Adrenal gland (tissue), 12 donors: Measurements from ENCODE around the gene ACER3. TPM values are rescaled to one million over a fixed set of nuclear protein-coding genes. Genes with fewer than 3 reads are reported as not detected.

Source experiments
- DNase-seq, 7 donors: peaks; one replicate each; pipeline ENCODE4 v3.0.0-alpha.2; 2019 to 2020
- H3K27ac ChIP-seq, 5 donors: fragments of 200-600 bp; sonication (generic) in 4 of 5; 1 replicate in 3 of 5; 2 replicates in 2 of 5; pipeline versions ENCODE4 v1.5.1 to v1.8.0; 2016 to 2020; ENCODE audit warnings: mild to moderate bottlenecking in 1 of 5
- H3K27me3 ChIP-seq: fragments of 200-600 bp; 2 replicates; pipeline ENCODE4 v1.8.0; 2021
- H3K36me3 ChIP-seq, 2 donors: fragments of 200-600 bp; replicated peaks in 1 of 2; 1 replicate in 1 of 2; 2 replicates in 1 of 2; pipeline versions ENCODE4 v1.5.1 to v1.8.0; 2018 to 2022
- H3K4me1 ChIP-seq, 2 donors: fragments of 200-600 bp; replicated peaks in 1 of 2; 1 replicate in 1 of 2; 2 replicates in 1 of 2; pipeline versions ENCODE4 v1.5.1 to v1.8.0; 2018 to 2021
- H3K4me3 ChIP-seq, 4 donors: fragments of 200-600 bp; sonication (generic) in 3 of 4; one replicate each; pipeline ENCODE4 v1.5.1; 2016 to 2018
- H3K9me3 ChIP-seq, 3 donors: fragments of 200-600 bp; sonication (generic) in 1 of 3; replicated peaks in 1 of 3; 1 replicate in 2 of 3; 2 replicates in 1 of 3; pipeline versions ENCODE4 v1.5.1 to v1.8.0; 2016 to 2021
- CTCF ChIP-seq, 6 experiments: fragments of 450-650 bp in 4 of 6; fragments of 200-600 bp in 2 of 6; sonication (generic) in 1 of 6; IDR thresholded peaks; 1 replicate in 5 of 6; 2 replicates in 1 of 6; pipeline versions ENCODE4 v1.5.1 to v1.8.0; 2016 to 2021; ENCODE audit warnings: antibody characterized with exemption in 6 of 6, mild to moderate bottlenecking in 2 of 6, moderate library complexity in 1 of 6
- POLR2A ChIP-seq, 2 donors: fragments of 450-650 bp; IDR thresholded peaks; one replicate each; pipeline ENCODE4 v1.6.1; 2017; ENCODE audit warnings: antibody characterized with exemption in 2 of 2, mild to moderate bottlenecking in 2 of 2, moderate library complexity in 1 of 2
- WGBS, 4 donors: extraction: QIAGEN DNeasy Blood & Tissue Kit in 2 of 4; methylation state at CpG; one replicate each; pipeline versions ENCODE4 v1.1.5 to v1.1.7; 2013 to 2017; 5-methylcytosine and 5-hydroxymethylcytosine counted together
- intact Hi-C, 2 donors: fragments of 100-400 bp; cut with DNase I; formaldehyde crosslinking; loops; one replicate each; pipeline versions ENCODE4 v1.14.1 to v1.15.0; 2022 to 2023
- polyA plus RNA-seq, 3 donors: library from polyadenylated mRNA; stranded (reverse); fragments of 200-250 nt in 2 of 3; fragments of 350-450 nt in 1 of 3; fragmentation: Illumina TruSeq in 1 of 3; extraction: RNeasy Lipid Tissue Mini Kit (QIAGEN cat#74804) in 1 of 3; gene quantifications; one replicate each; pipeline ENCODE4 v1.2.3, GENCODE V29; 2013 to 2014
- total RNA-seq, 9 donors: library from RNA; depleted of rRNA in 4 of 9; stranded (reverse); fragments of >200 nt in 4 of 9; fragments of 120-200 nt in 1 of 9; fragmentation: NEBNext Ultra II Directional in 1 of 9; extraction: Animal tissue kit (Norgen Biotek cat#: 25700) in 1 of 9; gene quantifications; one replicate each; pipeline versions ENCODE4 v1.1.0 to v1.2.4, GENCODE V29; 2013 to 2023
- donor health status: healthy with polysubstance abuse.
- donor health status: Bipolar disorder and iron deficiency.
- donor health status: DM: yes; HTN: yes; CAD: no.
- donor health status: DM: no; HTN: no; CAD: no.
- donor health status: DM: no; HTN: no; CAD: no.
- donor health status: DM: yes; HTN: yes; CAD: no.

Gene ACER3
- total and polyA plus RNA-seq, 12 donors, result 4.1 to 22.0 (median 15.3) TPM

GRCh38 chr11:76880956-76881355 lies 20.2 kb downstream of the ACER3 start:
- Histone ChIP-seq H3K36me3 (no peaks in the 10 kb centered on the region), H3K4me1 (no peaks in the 10 kb centered on the region), H3K4me3 (no peak overlapping the region), H3K9me3 (no peaks in the 10 kb centered on the region), H3K27ac (no peak overlapping the region), H3K27me3 (no peaks in the 10 kb centered on the region)
- intact Hi-C loops, result no loop called here
- no peak for DNase-seq
- 93 to 100% (median 97%) methylated on average over 4 of the region's 4 CpGs for WGBS, 4 donors
- TF ChIP-seq POLR2A (IDR thresholded peaks at IDR 0.05) (no peak), CTCF (IDR thresholded peaks at IDR 0.05) (no peak)

- intact Hi-C loops, result no loop called here
- no peaks in the 10 kb centered on the region for H3K9me3 ChIP-seq
- no peaks in the 10 kb centered on the region for H3K27me3 ChIP-seq
- no peak overlapping the region for H3K4me3 ChIP-seq
- 81 to 88% (median 82%) methylated on average over 9 of the region's 9 CpGs for WGBS, 4 donors
- H3K27ac ChIP-seq, result no peak overlapping the region
- no peak for DNase-seq
- no peak for TF ChIP-seq POLR2A (IDR thresholded peaks at IDR 0.05)
- H3K4me1 ChIP-seq, result peaks cover 0 to 6% of the 10 kb centered on the region in 2 donors
- H3K36me3 ChIP-seq, result no peaks in the 10 kb centered on the region
Observed at GRCh38 chr11:76885390-76886097, 24.8 kb downstream of the ACER3 start.

GRCh38 chr11:76888989-76889388 lies 28.3 kb downstream of the ACER3 start:
- intact Hi-C loops, result no loop called here
- WGBS, 4 donors, result 56 to 85% (median 65%) methylated on average over 1 of the region's 1 CpG
- H3K4me1 ChIP-seq, result peaks cover 0 to 6% of the 10 kb centered on the region in 2 donors

GRCh38 chr11:76889411-76889975 lies 28.8 kb downstream of the ACER3 start:
- Histone ChIP-seq H3K4me1 (peaks cover 0 to 6% of the 10 kb centered on the region in 2 donors), H3K9me3 (no peaks in the 10 kb centered on the region), H3K4me3 (no peak overlapping the region), H3K36me3 (no peaks in the 10 kb centered on the region), H3K27ac (no peak overlapping the region), H3K27me3 (no peaks in the 10 kb centered on the region)
- intact Hi-C loops, result no loop called here
- 56 to 100% (median 95%) methylated on average over 1 of the region's 1 CpG for WGBS, 4 donors
- DNase-seq, result no peak
- no peak for TF ChIP-seq CTCF (IDR thresholded peaks at IDR 0.05)
- no peak for TF ChIP-seq POLR2A (IDR thresholded peaks at IDR 0.05)

More at GRCh38 chr11:76888989-76889388, 28.3 kb downstream of the ACER3 start:
- Histone ChIP-seq H3K27ac (no peak overlapping the region), H3K36me3 (no peaks in the 10 kb centered on the region), H3K9me3 (no peaks in the 10 kb centered on the region), H3K4me3 (no peak overlapping the region), H3K27me3 (no peaks in the 10 kb centered on the region)
- TF ChIP-seq POLR2A (IDR thresholded peaks at IDR 0.05), result no peak
- TF ChIP-seq CTCF (IDR thresholded peaks at IDR 0.05), result no peak
- DNase-seq, result no peak
